Nephron (organoid): Measurements from ENCODE around the gene TNFRSF1B.

Source experiments
- H3K27ac Mint-ChIP-seq, 3 experiments: 2 replicates each; pipeline ENCODE4 v1.8.0; 2020; ENCODE audit warnings: mixed read lengths in 3 of 3, mild to moderate bottlenecking in 2 of 3, moderate library complexity in 1 of 3
- H3K27me3 Mint-ChIP-seq: 2 replicates; pipeline ENCODE4 v1.8.0; 2021; ENCODE audit warnings: low read depth, mild to moderate bottlenecking, moderate library complexity, mixed read lengths
- H3K36me3 Mint-ChIP-seq: 2 replicates; pipeline ENCODE4 v1.8.0; 2020; ENCODE audit warnings: low read depth, mixed read lengths
- H3K4me1 Mint-ChIP-seq: 2 replicates; pipeline ENCODE4 v1.8.0; 2020; ENCODE audit warnings: mixed read lengths
- H3K4me3 Mint-ChIP-seq, 3 experiments: 2 replicates each; pipeline ENCODE4 v1.8.0; 2020; ENCODE audit warnings: mild to moderate bottlenecking in 3 of 3, mixed read lengths in 3 of 3, moderate library complexity in 2 of 3
- H3K9me3 Mint-ChIP-seq: 2 replicates; pipeline ENCODE4 v1.8.0; 2020; ENCODE audit warnings: mixed read lengths
- TF ChIP-seq, protein P1 (sequence below), 3 experiments: fragments of 200-600 bp; sonication (generic); IDR thresholded peaks; one replicate each; pipeline ENCODE4 v1.5.0; 2021; ENCODE audit warnings: antibody characterized with exemption in 3 of 3; ENCODE audit not compliant: unreplicated experiment in 3 of 3

The TNFRSF1B gene

DNA sequence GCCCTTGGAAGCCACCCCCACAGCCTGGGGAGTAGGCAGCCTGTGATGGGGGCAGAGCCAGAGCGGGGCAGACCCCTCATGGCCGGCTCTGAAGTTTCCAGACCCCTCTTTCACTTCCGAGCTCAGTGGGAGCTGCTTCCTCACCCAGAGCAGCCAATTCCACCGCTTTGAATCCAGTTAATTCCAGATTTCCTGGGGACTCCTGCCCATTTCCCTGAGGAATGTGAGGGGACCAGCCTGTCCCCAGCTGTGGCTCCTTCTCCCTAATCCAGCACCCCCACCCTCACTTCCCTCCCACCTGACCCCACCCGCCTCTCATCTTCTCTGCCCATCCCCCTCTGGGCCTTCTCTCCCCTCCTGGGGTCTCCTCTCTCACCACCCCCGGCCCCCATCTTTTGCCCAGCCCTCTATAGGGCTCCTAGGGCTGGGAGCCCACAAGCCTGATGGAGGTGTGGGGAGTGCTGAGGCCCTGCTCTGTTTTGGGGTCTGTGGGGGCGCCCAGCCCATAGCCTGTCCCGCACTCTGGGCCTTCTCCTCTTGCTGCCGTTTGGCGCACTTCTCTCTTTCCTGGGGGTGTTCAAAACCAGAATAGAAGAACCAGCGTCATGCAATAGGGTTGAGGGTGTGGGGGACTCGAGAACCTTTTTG is 26.2 kb upstream of the TNFRSF1B start:
- peaks cover 6% of the 10 kb centered on the region for H3K27me3 Mint-ChIP-seq
- no peak overlapping the region for H3K4me3 Mint-ChIP-seq
- H3K36me3 Mint-ChIP-seq = no peaks in the 10 kb centered on the region
- no peaks in the 10 kb centered on the region for H3K9me3 Mint-ChIP-seq
- peaks cover 30% of the 10 kb centered on the region for H3K4me1 Mint-ChIP-seq
- TF ChIP-seq, protein P1, sequence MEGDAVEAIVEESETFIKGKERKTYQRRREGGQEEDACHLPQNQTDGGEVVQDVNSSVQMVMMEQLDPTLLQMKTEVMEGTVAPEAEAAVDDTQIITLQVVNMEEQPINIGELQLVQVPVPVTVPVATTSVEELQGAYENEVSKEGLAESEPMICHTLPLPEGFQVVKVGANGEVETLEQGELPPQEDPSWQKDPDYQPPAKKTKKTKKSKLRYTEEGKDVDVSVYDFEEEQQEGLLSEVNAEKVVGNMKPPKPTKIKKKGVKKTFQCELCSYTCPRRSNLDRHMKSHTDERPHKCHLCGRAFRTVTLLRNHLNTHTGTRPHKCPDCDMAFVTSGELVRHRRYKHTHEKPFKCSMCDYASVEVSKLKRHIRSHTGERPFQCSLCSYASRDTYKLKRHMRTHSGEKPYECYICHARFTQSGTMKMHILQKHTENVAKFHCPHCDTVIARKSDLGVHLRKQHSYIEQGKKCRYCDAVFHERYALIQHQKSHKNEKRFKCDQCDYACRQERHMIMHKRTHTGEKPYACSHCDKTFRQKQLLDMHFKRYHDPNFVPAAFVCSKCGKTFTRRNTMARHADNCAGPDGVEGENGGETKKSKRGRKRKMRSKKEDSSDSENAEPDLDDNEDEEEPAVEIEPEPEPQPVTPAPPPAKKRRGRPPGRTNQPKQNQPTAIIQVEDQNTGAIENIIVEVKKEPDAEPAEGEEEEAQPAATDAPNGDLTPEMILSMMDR (IDR thresholded peaks at IDR 0.05; ENCODE audit: unreplicated experiment in 3 of 3) = no peak
- peak overlapping the region in 1 of 3 experiments; percentile 74 for H3K27ac Mint-ChIP-seq

DNA sequence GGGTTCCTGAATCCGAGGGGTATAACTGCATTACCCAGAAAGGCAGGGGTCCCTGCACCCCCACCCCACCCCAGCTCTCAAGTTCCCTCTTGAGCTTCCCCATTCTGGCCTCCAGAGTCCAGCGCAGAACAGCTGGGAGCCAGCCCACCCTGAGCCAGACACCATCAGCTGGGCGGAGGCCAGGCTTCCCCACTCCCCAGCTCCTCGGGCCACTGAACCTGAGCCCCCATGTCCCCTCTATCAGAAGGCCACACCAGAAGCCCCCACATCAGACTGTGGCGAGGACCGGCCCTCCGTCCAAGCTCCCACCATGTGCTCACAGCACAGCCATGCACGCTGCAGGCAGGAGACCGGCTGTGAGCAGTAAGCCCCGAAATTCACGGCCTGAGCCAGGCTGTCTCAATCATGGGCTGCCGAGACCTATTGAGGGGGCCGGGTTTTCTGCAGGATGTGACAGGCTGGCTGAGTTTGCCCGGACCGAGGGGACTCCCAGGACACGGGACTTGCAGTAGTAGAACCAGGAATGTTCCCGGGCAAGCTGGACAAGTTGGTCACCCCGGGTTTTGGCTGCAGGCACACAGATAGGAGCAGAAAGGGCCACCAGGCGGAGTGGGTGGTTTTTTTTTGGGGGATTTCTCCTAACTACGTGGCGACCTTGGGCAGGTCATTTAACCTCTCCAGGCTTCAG is 25.5 kb upstream of the TNFRSF1B start:
- Mint-ChIP-seq H3K4me3 (no peak overlapping the region), H3K9me3 (no peaks in the 10 kb centered on the region), H3K36me3 (no peaks in the 10 kb centered on the region), H3K27ac (peak overlapping the region in 2 of 3 experiments; percentile 51 to 74), H3K27me3 (peaks cover 6% of the 10 kb centered on the region), H3K4me1 (peaks cover 25% of the 10 kb centered on the region)
- TF ChIP-seq, protein P1 (IDR thresholded peaks at IDR 0.05; ENCODE audit: unreplicated experiment in 3 of 3) = no peak

DNA sequence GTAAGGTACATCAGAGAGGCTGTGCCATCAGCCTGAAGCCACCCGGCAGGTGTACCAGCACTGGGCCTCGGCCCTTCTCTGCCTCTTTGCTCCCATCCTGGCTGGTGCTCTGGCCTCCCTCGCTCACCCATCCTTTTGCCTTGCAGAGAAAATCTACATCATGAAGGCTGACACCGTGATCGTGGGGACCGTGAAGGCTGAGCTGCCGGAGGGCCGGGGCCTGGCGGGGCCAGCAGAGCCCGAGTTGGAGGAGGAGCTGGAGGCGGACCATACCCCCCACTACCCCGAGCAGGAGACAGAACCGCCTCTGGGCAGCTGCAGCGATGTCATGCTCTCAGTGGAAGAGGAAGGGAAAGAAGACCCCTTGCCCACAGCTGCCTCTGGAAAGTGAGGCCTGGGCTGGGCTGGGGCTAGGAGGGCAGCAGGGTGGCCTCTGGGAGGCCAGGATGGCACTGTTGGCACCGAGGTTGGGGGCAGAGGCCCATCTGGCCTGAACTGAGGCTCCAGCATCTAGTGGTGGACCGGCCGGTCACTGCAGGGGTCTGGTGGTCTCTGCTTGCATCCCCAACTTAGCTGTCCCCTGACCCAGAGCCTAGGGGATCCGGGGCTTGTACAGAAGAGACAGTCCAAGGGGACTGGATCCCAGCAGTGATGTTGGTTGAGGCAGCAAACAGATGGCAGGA is 24.5 kb upstream of the TNFRSF1B start:
- no peak overlapping the region for H3K4me3 Mint-ChIP-seq
- peak overlapping the region in 1 of 3 experiments; percentile 74 for H3K27ac Mint-ChIP-seq
- H3K9me3 Mint-ChIP-seq = no peaks in the 10 kb centered on the region
- H3K4me1 Mint-ChIP-seq = peaks cover 30% of the 10 kb centered on the region
- TF ChIP-seq, protein P1 (IDR thresholded peaks at IDR 0.05; ENCODE audit: unreplicated experiment in 3 of 3) = no peak
- peaks cover 12% of the 10 kb centered on the region for H3K27me3 Mint-ChIP-seq
- no peaks in the 10 kb centered on the region for H3K36me3 Mint-ChIP-seq

DNA sequence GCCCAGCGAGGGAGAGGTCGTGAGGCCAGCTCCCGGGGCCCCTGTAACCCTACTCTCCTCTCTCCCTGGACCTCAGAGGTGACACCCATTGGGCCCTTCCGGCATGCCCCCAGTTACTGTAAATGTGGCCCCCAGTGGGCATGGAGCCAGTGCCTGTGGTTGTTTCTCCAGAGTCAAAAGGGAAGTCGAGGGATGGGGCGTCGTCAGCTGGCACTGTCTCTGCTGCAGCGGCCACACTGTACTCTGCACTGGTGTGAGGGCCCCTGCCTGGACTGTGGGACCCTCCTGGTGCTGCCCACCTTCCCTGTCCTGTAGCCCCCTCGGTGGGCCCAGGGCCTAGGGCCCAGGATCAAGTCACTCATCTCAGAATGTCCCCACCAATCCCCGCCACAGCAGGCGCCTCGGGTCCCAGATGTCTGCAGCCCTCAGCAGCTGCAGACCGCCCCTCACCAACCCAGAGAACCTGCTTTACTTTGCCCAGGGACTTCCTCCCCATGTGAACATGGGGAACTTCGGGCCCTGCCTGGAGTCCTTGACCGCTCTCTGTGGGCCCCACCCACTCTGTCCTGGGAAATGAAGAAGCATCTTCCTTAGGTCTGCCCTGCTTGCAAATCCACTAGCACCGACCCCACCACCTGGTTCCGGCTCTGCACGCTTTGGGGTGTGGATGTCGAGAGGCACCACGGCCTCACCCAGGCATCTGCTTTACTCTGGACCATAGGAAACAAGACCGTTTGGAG is 23.7 kb upstream of the TNFRSF1B start:
- no peak overlapping the region for H3K4me3 Mint-ChIP-seq
- H3K27me3 Mint-ChIP-seq = peaks cover 12% of the 10 kb centered on the region
- no peaks in the 10 kb centered on the region for H3K9me3 Mint-ChIP-seq
- peaks cover 30% of the 10 kb centered on the region for H3K4me1 Mint-ChIP-seq
- TF ChIP-seq, protein P1 (IDR thresholded peaks at IDR 0.05; ENCODE audit: unreplicated experiment in 3 of 3) = no peak
- H3K27ac Mint-ChIP-seq = peak overlapping the region in 2 of 3 experiments; percentile 40 to 59
- H3K36me3 Mint-ChIP-seq = no peaks in the 10 kb centered on the region

DNA sequence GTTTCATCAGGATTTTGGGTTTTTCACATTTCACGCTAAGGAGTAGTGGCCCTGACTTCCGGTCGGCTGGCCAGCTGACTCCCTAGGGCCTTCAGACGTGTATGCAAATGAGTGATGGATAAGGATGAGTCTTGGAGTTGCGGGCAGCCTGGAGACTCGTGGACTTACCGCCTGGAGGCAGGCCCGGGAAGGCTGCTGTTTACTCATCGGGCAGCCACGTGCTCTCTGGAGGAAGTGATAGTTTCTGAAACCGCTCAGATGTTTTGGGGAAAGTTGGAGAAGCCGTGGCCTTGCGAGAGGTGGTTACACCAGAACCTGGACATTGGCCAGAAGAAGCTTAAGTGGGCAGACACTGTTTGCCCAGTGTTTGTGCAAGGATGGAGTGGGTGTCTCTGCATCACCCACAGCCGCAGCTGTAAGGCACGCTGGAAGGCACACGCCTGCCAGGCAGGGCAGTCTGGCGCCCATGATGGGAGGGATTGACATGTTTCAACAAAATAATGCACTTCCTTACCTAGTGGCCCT is 23.1 kb upstream of the TNFRSF1B start:
- no peaks in the 10 kb centered on the region for H3K36me3 Mint-ChIP-seq
- TF ChIP-seq, protein P1 (IDR thresholded peaks at IDR 0.05; ENCODE audit: unreplicated experiment in 3 of 3) = no peak
- H3K4me3 Mint-ChIP-seq = no peak overlapping the region
- H3K4me1 Mint-ChIP-seq = peaks cover 30% of the 10 kb centered on the region
- H3K27ac Mint-ChIP-seq = peak overlapping the region in 2 of 3 experiments; percentile 40 to 59
- no peaks in the 10 kb centered on the region for H3K9me3 Mint-ChIP-seq
- H3K27me3 Mint-ChIP-seq = peaks cover 12% of the 10 kb centered on the region
